Transverse colon (tissue), 4 donors: ENCODE measurements around the gene ATF2.

ENCODE experiments used
- CTCF ChIP-seq, 5 experiments: fragments of 200-600 bp in 3 of 5; fragments of 450-650 bp in 2 of 5; sonication (generic) in 3 of 5; IDR thresholded peaks; 1 replicate in 2 of 5; 2 replicates in 3 of 5; pipeline ENCODE4 v1.5.1; 2016 to 2017; ENCODE audit warnings: antibody characterized with exemption in 5 of 5, inconsistent platforms in 3 of 5, mild to moderate bottlenecking in 2 of 5, moderate library complexity in 1 of 5
- EP300 ChIP-seq: sonication (generic); formaldehyde crosslinking; IDR thresholded peaks from one replicate; pipeline ENCODE4 v1.6.1; 2017; ENCODE audit warnings: antibody characterized with exemption, low read depth
- POLR2A ChIP-seq: fragments of 450-650 bp; IDR thresholded peaks from one replicate; pipeline ENCODE4 v1.6.1; 2016; ENCODE audit warnings: antibody characterized with exemption, mild to moderate bottlenecking, moderate library complexity
- POLR2AphosphoS5 ChIP-seq, 3 donors: sonication (generic); formaldehyde crosslinking; IDR thresholded peaks; one replicate each; pipeline ENCODE4 v1.6.1; 2016; ENCODE audit warnings: antibody characterized with exemption in 3 of 3

- TF ChIP-seq EP300 (no peak), POLR2A (no peak), CTCF (IDR thresholded peaks at IDR 0.05) (no peak), POLR2AphosphoS5 (IDR thresholded peaks at IDR 0.05) (no peak)
Observed at GRCh38 chr2:175164235-175164634, 3.8 kb downstream of the ATF2 start.
